Kidney epithelial cell (primary cell): ENCODE results near the gene NEK8. TPM values are rescaled to one million over a fixed set of nuclear protein-coding genes. Genes with fewer than 3 reads are reported as not detected.

Source experiments
- DNase-seq: peaks from one replicate; pipeline ENCODE4 v3.0.0-alpha.2; 2010; ENCODE audit warnings: low read depth
- H3K27me3 ChIP-seq: 2 replicates; pipeline ENCODE4 v1.6.0; 2011; ENCODE audit warnings: low read length; ENCODE audit not compliant: control insufficient read depth, insufficient read depth
- H3K36me3 ChIP-seq: 2 replicates; pipeline ENCODE4 v1.5.1; 2011; ENCODE audit warnings: low read length; ENCODE audit not compliant: control insufficient read depth, insufficient read depth
- H3K4me3 ChIP-seq: 2 replicates; pipeline ENCODE4 v1.5.1; 2011; ENCODE audit warnings: low read depth, mild to moderate bottlenecking, control low read depth, low read length
- total RNA-seq: library from RNA; depleted of rRNA; stranded (reverse); fragments of >200 nt; gene quantifications from 2 replicates; pipeline ENCODE4 v1.2.3, GENCODE V29; 2015
- TF ChIP-seq, protein P1 (sequence below): IDR thresholded peaks from 2 replicates; pipeline ENCODE4 v1.5.1; 2011; ENCODE audit warnings: mild to moderate bottlenecking, moderate library complexity, low read length, control low read depth, inconsistent platforms; ENCODE audit not compliant: insufficient read depth, poor library complexity, severe bottlenecking

NEK8 gene
- total RNA-seq, 1 donor from 2014 or later, result 4.3 TPM

DNA sequence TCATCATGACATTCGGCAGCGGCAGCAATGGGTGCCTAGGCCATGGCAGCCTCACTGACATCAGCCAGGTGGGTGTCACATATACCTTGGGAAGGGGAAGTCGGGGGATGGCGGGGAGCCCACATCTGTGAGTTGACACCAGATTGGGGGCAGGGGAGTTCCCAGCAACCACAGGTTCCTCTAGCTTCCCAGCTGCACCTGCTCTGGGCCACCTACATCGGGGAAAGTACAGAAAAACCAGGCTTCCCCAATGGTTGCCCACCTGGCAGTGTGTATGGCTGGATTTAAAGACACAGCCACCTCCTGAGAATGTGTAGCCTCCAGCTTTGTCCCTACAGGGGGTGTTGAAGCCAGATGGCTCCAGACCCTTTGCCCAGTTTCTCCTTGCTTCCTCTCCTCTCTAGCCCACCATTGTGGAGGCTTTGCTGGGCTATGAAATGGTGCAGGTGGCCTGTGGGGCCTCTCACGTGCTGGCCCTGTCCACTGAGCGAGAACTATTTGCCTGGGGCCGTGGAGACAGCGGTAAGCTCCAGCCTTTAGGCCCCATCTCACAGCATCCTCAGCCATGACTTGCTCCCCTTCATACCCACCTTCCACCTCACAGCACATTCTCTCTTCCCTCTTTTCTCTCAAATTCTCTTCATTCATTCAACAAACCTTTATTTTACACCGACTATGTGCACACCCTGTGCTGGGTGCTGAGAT, 10.2 kb downstream of the NEK8 start:
- no peaks in the 10 kb centered on the region for H3K27me3 ChIP-seq
- no peak for DNase-seq
- no peak overlapping the region for H3K4me3 ChIP-seq
- TF ChIP-seq, protein P1, sequence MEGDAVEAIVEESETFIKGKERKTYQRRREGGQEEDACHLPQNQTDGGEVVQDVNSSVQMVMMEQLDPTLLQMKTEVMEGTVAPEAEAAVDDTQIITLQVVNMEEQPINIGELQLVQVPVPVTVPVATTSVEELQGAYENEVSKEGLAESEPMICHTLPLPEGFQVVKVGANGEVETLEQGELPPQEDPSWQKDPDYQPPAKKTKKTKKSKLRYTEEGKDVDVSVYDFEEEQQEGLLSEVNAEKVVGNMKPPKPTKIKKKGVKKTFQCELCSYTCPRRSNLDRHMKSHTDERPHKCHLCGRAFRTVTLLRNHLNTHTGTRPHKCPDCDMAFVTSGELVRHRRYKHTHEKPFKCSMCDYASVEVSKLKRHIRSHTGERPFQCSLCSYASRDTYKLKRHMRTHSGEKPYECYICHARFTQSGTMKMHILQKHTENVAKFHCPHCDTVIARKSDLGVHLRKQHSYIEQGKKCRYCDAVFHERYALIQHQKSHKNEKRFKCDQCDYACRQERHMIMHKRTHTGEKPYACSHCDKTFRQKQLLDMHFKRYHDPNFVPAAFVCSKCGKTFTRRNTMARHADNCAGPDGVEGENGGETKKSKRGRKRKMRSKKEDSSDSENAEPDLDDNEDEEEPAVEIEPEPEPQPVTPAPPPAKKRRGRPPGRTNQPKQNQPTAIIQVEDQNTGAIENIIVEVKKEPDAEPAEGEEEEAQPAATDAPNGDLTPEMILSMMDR, result no peak
- no peaks in the 10 kb centered on the region for H3K36me3 ChIP-seq

DNA sequence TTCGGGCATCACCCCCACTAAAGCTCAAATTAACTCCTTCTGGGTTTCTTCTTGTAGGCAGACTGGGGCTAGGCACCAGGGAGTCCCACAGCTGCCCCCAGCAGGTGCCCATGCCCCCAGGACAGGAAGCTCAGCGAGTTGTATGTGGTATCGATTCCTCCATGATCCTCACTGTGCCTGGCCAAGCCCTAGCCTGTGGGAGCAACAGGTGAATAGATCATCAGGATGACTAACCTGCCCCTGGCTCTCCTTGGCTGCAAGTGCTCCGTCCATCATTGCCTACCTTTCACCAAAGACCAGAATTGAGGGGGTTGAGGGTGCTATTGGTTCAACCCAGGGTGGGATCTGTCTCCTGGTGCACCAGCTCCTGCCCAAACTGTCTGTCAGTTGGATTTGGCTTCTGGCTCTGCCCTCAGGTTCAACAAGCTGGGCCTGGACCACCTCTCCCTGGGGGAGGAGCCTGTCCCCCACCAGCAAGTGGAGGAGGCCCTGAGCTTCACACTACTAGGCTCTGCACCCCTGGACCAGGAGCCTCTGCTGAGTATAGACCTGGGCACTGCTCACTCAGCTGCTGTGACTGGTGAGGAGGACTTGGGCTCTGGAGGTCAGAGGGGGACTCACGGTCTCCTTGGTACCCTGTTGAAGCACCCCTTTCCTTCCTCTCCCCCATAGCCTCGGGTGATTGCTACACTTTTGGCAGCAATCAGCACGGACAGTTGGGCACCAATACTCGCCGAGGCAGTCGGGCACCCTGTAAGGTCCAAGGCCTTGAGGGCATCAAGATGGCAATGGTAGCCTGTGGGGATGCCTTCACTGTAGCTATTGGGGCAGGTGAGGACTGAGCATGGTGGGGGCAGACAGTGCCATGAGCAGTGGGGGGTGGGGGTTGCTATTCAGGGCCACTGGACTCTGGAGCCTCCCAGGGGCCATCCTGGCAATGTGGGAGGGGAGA, 12.1 kb downstream of the NEK8 start:
- H3K36me3 ChIP-seq, result no peaks in the 10 kb centered on the region
- DNase-seq, result no peak
- TF ChIP-seq, protein P1, result no peak
- H3K4me3 ChIP-seq, result no peak overlapping the region
- no peaks in the 10 kb centered on the region for H3K27me3 ChIP-seq

DNA sequence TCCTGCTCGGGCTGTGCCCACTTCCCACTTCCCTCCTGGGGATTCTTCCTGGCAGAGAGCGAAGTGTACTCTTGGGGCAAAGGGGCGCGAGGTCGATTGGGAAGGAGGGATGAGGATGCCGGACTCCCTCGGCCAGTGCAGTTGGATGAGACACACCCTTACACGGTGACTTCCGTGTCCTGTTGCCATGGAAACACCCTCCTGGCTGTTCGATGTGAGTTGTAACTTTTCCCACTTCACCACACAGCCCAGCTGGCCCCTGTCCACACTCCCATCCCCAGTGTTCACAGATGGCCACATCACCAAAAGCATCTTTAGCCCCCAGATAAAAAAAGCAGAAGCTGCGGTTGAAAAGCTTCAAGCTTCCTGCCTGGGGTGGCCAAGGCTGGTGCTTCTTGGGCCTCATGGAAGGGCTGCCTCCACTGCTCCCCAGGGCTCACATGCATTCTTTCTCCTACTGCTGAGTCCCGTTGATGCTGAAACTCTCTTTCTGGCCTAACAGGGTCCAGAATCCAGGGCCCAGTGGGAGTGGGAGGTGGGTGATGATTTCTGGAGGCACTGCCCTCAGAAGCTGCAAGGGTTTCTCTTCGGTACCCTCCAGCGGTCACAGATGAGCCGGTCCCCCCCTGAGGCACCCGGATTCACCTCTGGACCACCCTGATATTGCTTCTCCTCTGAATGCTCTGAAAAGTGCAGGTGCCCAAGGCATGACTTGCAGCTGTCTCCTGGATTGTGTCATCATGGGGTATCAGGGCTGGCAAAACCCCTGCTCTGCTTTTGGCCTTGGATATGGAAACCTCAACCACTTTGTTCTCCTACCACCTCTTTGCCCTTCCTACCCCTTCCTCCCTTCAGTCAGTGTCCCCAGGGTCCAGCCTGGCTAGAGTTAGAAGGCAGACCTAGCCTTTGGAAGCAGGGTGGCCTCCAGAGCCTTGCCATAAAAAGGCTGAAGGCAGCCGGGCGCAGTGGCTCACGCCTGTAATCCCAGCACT, 13.1 kb downstream of the NEK8 start:
- TF ChIP-seq, protein P1, result no peak

DNA sequence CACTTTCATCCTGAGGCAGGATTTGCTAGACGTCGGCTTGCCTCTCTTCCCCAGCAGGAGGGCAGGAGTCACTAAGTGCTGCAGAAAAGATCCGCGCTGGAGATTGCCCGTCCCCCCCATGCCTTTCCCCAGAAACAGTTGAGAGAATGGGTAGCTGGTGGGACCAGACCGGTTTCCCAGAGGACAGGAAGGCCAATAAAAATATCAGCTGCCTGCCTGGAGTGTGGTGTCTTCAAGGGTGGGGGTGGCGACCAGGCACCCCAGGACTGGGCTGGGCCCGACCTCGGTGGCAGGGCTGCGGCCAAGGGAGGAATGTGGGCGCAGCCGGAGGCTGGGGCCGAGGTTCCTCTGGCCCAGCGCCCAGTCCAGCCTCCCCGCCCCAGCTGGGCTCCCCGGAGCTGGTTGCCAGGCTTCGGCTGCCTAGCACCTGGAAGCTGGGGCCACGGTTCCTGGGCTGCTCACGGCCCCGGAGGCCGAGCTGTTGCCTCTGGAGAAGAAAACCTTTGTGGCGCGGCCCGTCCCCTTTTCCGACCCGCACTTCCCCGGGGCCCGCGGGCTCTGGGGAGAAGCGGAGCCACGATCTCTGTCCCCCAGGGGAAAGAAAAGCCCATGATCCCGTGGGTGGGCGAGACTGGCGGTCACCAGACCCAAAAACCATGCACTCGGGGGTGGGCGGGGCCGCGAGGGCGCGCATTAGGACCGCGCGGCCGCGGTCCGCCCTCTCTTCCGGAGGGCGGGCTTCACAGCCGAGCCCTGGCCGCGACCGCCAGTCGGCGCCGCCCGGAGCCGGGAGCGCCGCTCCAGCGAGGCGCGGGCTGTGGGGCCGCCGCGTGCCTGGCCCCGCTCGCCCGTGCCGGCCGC, 14.9 kb downstream of the NEK8 start, which contains the start of gene TRAF4:
Gene TRAF4 (plus strand): TSS at position 769 of the 861 bp plus-strand sequence. CDS start 102 bp downstream, outside the sequence.
- TF ChIP-seq, protein P1, result no peak
- DNase-seq, result no peak
- Histone ChIP-seq H3K27me3 (no peaks in the 10 kb centered on the region), H3K36me3 (peaks cover 5% of the 10 kb centered on the region), H3K4me3 (peak within 1 kb of the TSS; percentile 59)

More for the DNA sequence above, 13.1 kb downstream of the NEK8 start:
- peaks cover 2% of the 10 kb centered on the region for H3K36me3 ChIP-seq
- no peaks in the 10 kb centered on the region for H3K27me3 ChIP-seq
- no peak for DNase-seq
- H3K4me3 ChIP-seq, result no peak overlapping the region
